ENCODE data around the gene RDH16.
A peak's percentile ranks its signal among the peaks of the same experiment; 100 is the strongest.

GRCh38 chr12:56995930-56996496 lies 38.6 kb upstream of the RDH16 start:
- TF ChIP-seq CTCF (IDR thresholded peaks at IDR 0.05 in 8 of 11, conservative IDR thresholded peaks at IDR 0.05 in 3 of 11) (no peak), POLR2AphosphoS5 (IDR thresholded peaks at IDR 0.05) (peak in 1 of 3 donors; percentile 8)
